HAP-1 (cell line): ENCODE data around the gene PAFAH2.

ENCODE experiments used
- DNase-seq, 2 experiments: peaks; one replicate each; pipeline ENCODE4 v3.0.0-alpha.2; 2016 to 2020; ENCODE audit warnings: low spot score in 2 of 2
- H3K27me3 ChIP-seq: fragments of 250-450 bp; sonication (Bioruptor Pico); 2 replicates; pipeline ENCODE4 v1.5.1; 2020; ENCODE audit warnings: low read depth, mild to moderate bottlenecking, moderate library complexity
- H3K36me3 ChIP-seq: fragments of 250-450 bp; sonication (Bioruptor Pico); replicated peaks from 2 replicates; pipeline ENCODE4 v1.5.1; 2020; ENCODE audit warnings: mild to moderate bottlenecking
- H3K4me1 ChIP-seq: fragments of 250-450 bp; sonication (Bioruptor Pico); 2 replicates; pipeline ENCODE4 v1.5.1; 2020; ENCODE audit warnings: mild to moderate bottlenecking
- H3K4me3 ChIP-seq: fragments of 250-450 bp; sonication (Bioruptor Pico); 2 replicates; pipeline ENCODE4 v1.5.1; 2020; ENCODE audit warnings: mild to moderate bottlenecking, moderate library complexity
- H3K9me3 ChIP-seq: fragments of 250-450 bp; sonication (Bioruptor Pico); 2 replicates; pipeline ENCODE4 v1.5.1; 2020; ENCODE audit warnings: mild to moderate bottlenecking, moderate library complexity
- in situ Hi-C: fragments of 300-500 bp; cut with MboI; formaldehyde crosslinking; loops from 3 replicates; pipeline ENCODE4 v1.14.3; 2020; ENCODE audit warnings: low sequenced_read_pairs, inconsistent platforms, mixed read lengths

Gene PAFAH2

DNA sequence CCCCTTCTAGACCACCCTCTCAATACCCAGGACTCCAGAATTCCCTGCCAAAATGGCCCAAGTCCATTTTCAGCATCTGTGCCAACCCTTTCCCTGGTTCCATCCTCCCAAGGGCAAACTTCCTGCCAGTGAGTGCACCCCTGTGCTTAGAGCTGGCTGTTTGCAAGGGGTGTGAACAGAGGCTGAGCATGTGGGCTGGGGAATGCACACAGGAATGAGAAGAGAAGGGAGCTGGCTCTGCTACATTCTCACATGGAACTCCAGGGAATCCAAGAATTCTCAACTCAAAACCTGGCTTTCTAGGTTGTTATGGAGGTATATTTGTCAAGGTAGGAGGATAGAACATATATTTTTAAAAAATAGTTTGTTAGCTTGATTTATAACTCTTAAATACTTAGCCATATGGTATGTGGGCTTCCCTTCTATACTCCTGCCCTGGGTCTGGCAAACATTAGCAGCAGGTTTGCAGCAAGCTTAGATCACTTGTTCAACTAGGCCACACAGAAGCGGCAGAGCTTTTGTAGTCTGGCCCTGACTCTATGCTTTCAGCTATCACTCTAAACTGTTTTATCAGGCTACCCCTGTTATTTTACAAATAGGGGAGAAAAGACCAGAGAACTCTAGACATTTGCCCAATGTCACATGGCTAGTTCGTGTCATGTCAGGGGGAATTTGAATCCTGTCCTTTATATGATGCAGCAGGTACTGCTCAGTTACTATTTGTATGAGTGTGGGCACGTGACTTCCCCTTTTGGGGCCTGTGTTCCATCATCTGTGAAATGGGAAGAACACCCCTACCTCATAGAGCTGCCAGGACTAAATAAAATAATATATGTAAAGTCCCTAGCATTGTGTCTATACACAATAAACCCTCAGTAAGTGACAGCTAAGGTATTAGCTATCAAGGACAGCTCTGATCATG lies 83.5 kb downstream of the PAFAH2 start:
- Histone ChIP-seq H3K36me3 (no peaks in the 10 kb centered on the region), H3K27me3 (no peaks in the 10 kb centered on the region), H3K9me3 (no peaks in the 10 kb centered on the region), H3K4me1 (no peaks in the 10 kb centered on the region), H3K4me3 (no peak overlapping the region)
- in situ Hi-C loops = no loop called here
- no peak for DNase-seq

- Histone ChIP-seq H3K9me3 (no peaks in the 10 kb centered on the region), H3K4me1 (no peaks in the 10 kb centered on the region), H3K27me3 (no peaks in the 10 kb centered on the region), H3K4me3 (no peak overlapping the region), H3K36me3 (no peaks in the 10 kb centered on the region)
- in situ Hi-C loops = no loop called here
- DNase-seq = no peak
Measured at GRCh38 chr1:25913206-25913605, 84.7 kb downstream of the PAFAH2 start.

DNA sequence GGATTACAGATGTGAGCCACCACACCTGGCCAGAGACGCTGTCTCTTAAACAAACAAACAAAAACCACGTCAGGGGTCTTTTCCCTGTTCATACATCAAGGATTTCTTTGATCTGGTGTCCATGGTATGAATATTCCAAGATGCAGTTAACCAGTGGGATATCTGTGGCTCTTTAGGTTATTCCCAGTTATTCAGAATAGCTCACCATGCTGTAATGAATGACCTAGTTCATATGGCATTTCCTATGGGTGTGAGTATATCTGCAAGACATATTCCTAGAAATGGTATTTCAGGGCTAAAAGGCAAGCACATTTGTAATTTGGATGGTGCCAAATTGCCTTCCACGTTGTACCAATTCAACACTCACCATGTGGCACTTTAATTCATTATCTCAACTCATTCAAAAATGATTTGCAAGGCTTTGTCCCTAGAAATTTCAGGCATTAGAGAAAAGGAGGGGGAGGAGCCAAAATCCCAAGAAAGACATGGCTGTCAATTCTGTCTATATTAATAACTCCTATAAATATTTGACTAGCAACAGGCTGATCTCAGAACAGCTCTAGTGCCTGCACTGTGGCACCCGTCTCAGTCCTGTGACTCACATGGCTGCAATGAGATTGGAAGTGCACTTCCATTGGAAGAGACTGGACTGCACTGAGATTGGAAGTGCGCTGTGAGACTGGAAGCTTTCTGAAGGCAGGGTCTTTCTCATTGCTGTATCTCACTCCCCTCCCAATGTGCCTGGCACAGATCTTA lies 85.6 kb downstream of the PAFAH2 start:
- H3K4me1 ChIP-seq = peaks cover 5% of the 10 kb centered on the region
- H3K36me3 ChIP-seq = no peaks in the 10 kb centered on the region
- no peak for DNase-seq
- in situ Hi-C loops = no loop called here
- H3K9me3 ChIP-seq = no peaks in the 10 kb centered on the region
- no peak overlapping the region for H3K4me3 ChIP-seq
- no peaks in the 10 kb centered on the region for H3K27me3 ChIP-seq

- Histone ChIP-seq H3K36me3 (no peaks in the 10 kb centered on the region), H3K4me1 (peaks cover 14% of the 10 kb centered on the region), H3K27me3 (no peaks in the 10 kb centered on the region), H3K4me3 (no peak overlapping the region), H3K9me3 (no peaks in the 10 kb centered on the region)
- no peak for DNase-seq
- in situ Hi-C loops = no loop called here
Measured at GRCh38 chr1:25911162-25911561, 86.7 kb downstream of the PAFAH2 start.
